ENCODE measurements around the gene CREB3.

Gene CREB3

GRCh38 chr9:35705836-35706430 is 26.5 kb upstream of the CREB3 start:
- ATAC-seq (ENCODE audit: low read depth) = no peak
- no peak for DNase-seq (ENCODE audit: low spot score)
- H3K27me3 ChIP-seq (ENCODE audit: insufficient read depth, poor library complexity, severe bottlenecking) = no peaks in the 10 kb centered on the region
- H3K36me3 ChIP-seq (ENCODE audit: low read depth) = peaks cover 95% of the 10 kb centered on the region
- H3K4me1 ChIP-seq (ENCODE audit: insufficient read depth, poor library complexity, severe bottlenecking) = no peaks in the 10 kb centered on the region
- H3K27ac ChIP-seq (ENCODE audit: poor library complexity, severe bottlenecking) = no peak overlapping the region
- TF ChIP-seq CTCF (IDR thresholded peaks at IDR 0.05; ENCODE audit: poor library complexity, severe bottlenecking) = no peak
- H3K4me3 ChIP-seq (ENCODE audit: severe bottlenecking) = no peak overlapping the region
- no peaks in the 10 kb centered on the region for H3K9me3 ChIP-seq (ENCODE audit: severe bottlenecking)

- ATAC-seq (ENCODE audit: low read depth) (no peak), DNase-seq (ENCODE audit: low spot score) (no peak)
- H3K9me3 ChIP-seq (ENCODE audit: severe bottlenecking) = no peaks in the 10 kb centered on the region
- H3K4me1 ChIP-seq (ENCODE audit: insufficient read depth, poor library complexity, severe bottlenecking) = no peaks in the 10 kb centered on the region
- no peak for TF ChIP-seq CTCF (IDR thresholded peaks at IDR 0.05; ENCODE audit: poor library complexity, severe bottlenecking)
- H3K27ac ChIP-seq (ENCODE audit: poor library complexity, severe bottlenecking) = no peak overlapping the region
- H3K36me3 ChIP-seq (ENCODE audit: low read depth) = peaks cover 95% of the 10 kb centered on the region
- H3K27me3 ChIP-seq (ENCODE audit: insufficient read depth, poor library complexity, severe bottlenecking) = no peaks in the 10 kb centered on the region
- no peak overlapping the region for H3K4me3 ChIP-seq (ENCODE audit: severe bottlenecking)
These were observed 25.5 kb upstream of the CREB3 start for GRCh38 chr9:35706951-35707350.

- Histone ChIP-seq H3K4me1 (ENCODE audit: insufficient read depth, poor library complexity, severe bottlenecking) (no peaks in the 10 kb centered on the region), H3K27me3 (ENCODE audit: insufficient read depth, poor library complexity, severe bottlenecking) (no peaks in the 10 kb centered on the region), H3K4me3 (ENCODE audit: severe bottlenecking) (no peak overlapping the region), H3K9me3 (ENCODE audit: severe bottlenecking) (no peaks in the 10 kb centered on the region), H3K27ac (ENCODE audit: poor library complexity, severe bottlenecking) (no peak overlapping the region), H3K36me3 (ENCODE audit: low read depth) (peaks cover 94% of the 10 kb centered on the region)
- TF ChIP-seq CTCF (IDR thresholded peaks at IDR 0.05; ENCODE audit: poor library complexity, severe bottlenecking) = no peak
- no peak for ATAC-seq (ENCODE audit: low read depth)
- DNase-seq (ENCODE audit: low spot score) = no peak
These were observed 24.3 kb upstream of the CREB3 start for GRCh38 chr9:35708146-35708545.

GRCh38 chr9:35710818-35711500 is 21.5 kb upstream of the CREB3 start:
- peaks cover 88% of the 10 kb centered on the region for H3K36me3 ChIP-seq (ENCODE audit: low read depth)

More at GRCh38 chr9:35710818-35711500, 21.5 kb upstream of the CREB3 start:
- Histone ChIP-seq H3K27me3 (ENCODE audit: insufficient read depth, poor library complexity, severe bottlenecking) (no peaks in the 10 kb centered on the region), H3K27ac (ENCODE audit: poor library complexity, severe bottlenecking) (no peak overlapping the region), H3K4me1 (ENCODE audit: insufficient read depth, poor library complexity, severe bottlenecking) (no peaks in the 10 kb centered on the region), H3K9me3 (ENCODE audit: severe bottlenecking) (no peaks in the 10 kb centered on the region), H3K4me3 (ENCODE audit: severe bottlenecking) (no peak overlapping the region)
- ATAC-seq (ENCODE audit: low read depth) (no peak), DNase-seq (ENCODE audit: low spot score) (no peak)
- no peak for TF ChIP-seq CTCF (IDR thresholded peaks at IDR 0.05; ENCODE audit: poor library complexity, severe bottlenecking)
